Epithelial cell of proximal tubule (primary cell): ENCODE measurements around the gene C2orf76. TPM values are rescaled to one million over a fixed set of nuclear protein-coding genes. Genes with fewer than 3 reads are reported as not detected.
"Not testable (repeated sequence)": the region's sequence is repeated elsewhere in the genome, so short reads cannot be mapped to it uniquely, and the experiment has no call there.

ENCODE experiments used
- DNase-seq: peaks from one replicate; pipeline ENCODE4 v3.0.0-alpha.2; 2011; ENCODE audit warnings: low read depth
- H3K4me3 ChIP-seq: 2 replicates; pipeline ENCODE4 v1.5.1; 2011; ENCODE audit warnings: low read depth, mild to moderate bottlenecking, low read length
- CTCF ChIP-seq: conservative IDR thresholded peaks from 2 replicates; pipeline ENCODE4 v1.5.1; 2012; ENCODE audit warnings: low read depth, mild to moderate bottlenecking, low read length
- total RNA-seq: library from RNA; depleted of rRNA; stranded (reverse); fragments of >200 nt; gene quantifications from 2 replicates; pipeline ENCODE4 v1.2.3, GENCODE V29; 2015

Gene C2orf76
- total RNA-seq, 1 donor from 2014 or later = 9.3 TPM

- no peak for DNase-seq
- TF ChIP-seq CTCF = no peak
- H3K4me3 ChIP-seq = no peak overlapping the region
These were observed 84.3 kb downstream of the C2orf76 start for GRCh38 chr2:119282146-119282995.

GRCh38 chr2:119280680-119281079 is 86.0 kb downstream of the C2orf76 start:
- TF ChIP-seq CTCF = no peak
- DNase-seq = no peak
- H3K4me3 ChIP-seq = no peak overlapping the region

GRCh38 chr2:119279666-119280065 is 87.0 kb downstream of the C2orf76 start:
- no peak overlapping the region for H3K4me3 ChIP-seq
- no peak for TF ChIP-seq CTCF
- no peak for DNase-seq

DNA sequence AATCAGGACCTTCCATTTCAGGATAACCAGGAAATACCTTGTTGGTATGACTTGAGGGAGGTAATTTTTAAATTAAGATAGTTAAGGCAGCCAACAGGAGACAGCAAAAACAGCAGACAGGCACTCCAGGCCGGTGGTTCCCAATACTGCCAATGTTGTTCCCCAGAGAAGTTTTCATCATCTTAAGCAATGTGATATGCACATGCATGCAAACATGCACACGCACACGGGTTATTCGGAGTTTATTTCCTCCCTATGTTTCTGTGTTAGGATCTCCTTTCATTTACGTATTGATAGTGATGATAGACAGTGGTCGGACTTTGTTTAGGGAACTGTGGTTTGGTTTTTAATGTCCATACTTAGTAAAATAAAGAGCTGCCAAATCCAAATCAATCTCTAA is 87.7 kb downstream of the C2orf76 start:
- no peak for TF ChIP-seq CTCF
- DNase-seq = no peak
- no peak overlapping the region for H3K4me3 ChIP-seq

- H3K4me3 ChIP-seq, DNase-seq: not testable (repeated sequence)
These were observed 88.2 kb downstream of the C2orf76 start for GRCh38 chr2:119278385-119278784.

DNA sequence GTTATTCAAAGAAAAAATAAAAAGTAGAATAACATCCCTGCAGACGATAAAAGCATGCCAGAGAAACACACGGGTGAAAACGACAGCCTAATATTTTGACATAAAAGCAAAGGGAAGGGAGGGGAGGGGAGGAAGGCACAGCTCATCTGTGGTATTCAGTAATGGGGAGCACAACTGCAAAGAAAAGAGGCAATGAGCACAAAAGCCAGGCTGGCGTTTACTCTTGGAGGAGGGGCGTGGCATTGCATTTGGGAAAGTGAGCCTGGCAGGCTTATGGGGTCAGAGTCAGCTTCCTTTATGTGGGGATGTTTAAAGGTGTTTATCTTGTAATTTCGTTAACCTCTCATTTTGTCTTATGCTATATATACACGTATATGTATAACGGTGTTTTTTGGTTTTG is 89.8 kb downstream of the C2orf76 start:
- TF ChIP-seq CTCF = no peak
- H3K4me3 ChIP-seq = no peak overlapping the region
- DNase-seq = no peak

- no peak for DNase-seq
- no peak overlapping the region for H3K4me3 ChIP-seq
- no peak for TF ChIP-seq CTCF
These were observed 99.0 kb downstream of the C2orf76 start for GRCh38 chr2:119267604-119268003.
